Ovary (tissue), 9 donors: ENCODE data around the gene PHF2. TPM values are rescaled to one million over a fixed set of nuclear protein-coding genes. Genes with fewer than 3 reads are reported as not detected.

ENCODE experiments used
- DNase-seq, 5 donors: peaks; one replicate each; pipeline ENCODE4 v3.0.0-alpha.2; 2019 to 2020
- H3K27ac ChIP-seq, 2 donors: fragments of 200-600 bp; one replicate each; pipeline versions ENCODE4 v1.5.1 to v1.8.0; 2019 to 2022
- H3K27me3 ChIP-seq: fragments of 200-600 bp; one replicate; pipeline ENCODE4 v1.8.0; 2022
- H3K36me3 ChIP-seq: fragments of 200-600 bp; sonication (generic); one replicate; pipeline ENCODE4 v1.5.1; 2019
- H3K4me1 ChIP-seq: one replicate; pipeline ENCODE4 v1.8.1; 2013; ENCODE audit warnings: mild to moderate bottlenecking, moderate library complexity; ENCODE audit not compliant: insufficient read depth
- H3K4me3 ChIP-seq: fragments of 200-600 bp; sonication (generic); one replicate; pipeline ENCODE4 v1.5.1; 2017
- H3K9me3 ChIP-seq, 2 donors: fragments of 200-600 bp in 1 of 2; sonication (generic) in 1 of 2; one replicate each; pipeline versions ENCODE4 v1.5.1 to v1.8.1; 2013 to 2019; ENCODE audit warnings: mild to moderate bottlenecking in 1 of 2, moderate library complexity in 1 of 2
- EP300 ChIP-seq: sonication (generic); formaldehyde crosslinking; IDR thresholded peaks from one replicate; pipeline ENCODE4 v1.6.1; 2017; ENCODE audit warnings: antibody characterized with exemption
- POLR2A ChIP-seq: fragments of 450-650 bp; IDR thresholded peaks from one replicate; pipeline ENCODE4 v1.6.1; 2017; ENCODE audit warnings: antibody characterized with exemption, mild to moderate bottlenecking, moderate library complexity
- WGBS, 3 donors: extraction: QIAGEN DNeasy Blood & Tissue Kit in 1 of 3; methylation state at CpG; one replicate each; pipeline versions ENCODE4 v1.1.5 to v1.1.7; 2013 to 2017; 5-methylcytosine and 5-hydroxymethylcytosine counted together
- intact Hi-C, 4 donors: fragments of 100-400 bp; cut with DNase I; formaldehyde crosslinking; loops; one replicate each; pipeline versions ENCODE4 v1.11.0 to v1.15.1; 2022 to 2023
- polyA plus RNA-seq, 2 donors: library from polyadenylated mRNA; stranded (reverse); fragments of 200-250 nt in 1 of 2; fragments of 350-450 nt in 1 of 2; fragmentation: Illumina TruSeq in 1 of 2; extraction: RNeasy Lipid Tissue Mini Kit (QIAGEN cat#74804) in 1 of 2; gene quantifications; one replicate each; pipeline ENCODE4 v1.2.3, GENCODE V29; 2013 to 2014
- total RNA-seq, 7 donors: library from RNA; depleted of rRNA in 2 of 7; stranded (reverse); fragments of >200 nt in 2 of 7; fragmentation: NEBNext Ultra II Directional in 3 of 7; extraction: Animal tissue kit (Norgen Biotek cat#: 25700) in 3 of 7; gene quantifications; one replicate each; pipeline versions ENCODE4 v1.1.0 to v1.2.4, GENCODE V29; 2016 to 2023
- TF ChIP-seq, protein P1 (sequence below), 3 donors: fragments of 450-650 bp in 2 of 3; fragments of 200-600 bp in 1 of 3; IDR thresholded peaks; one replicate each; pipeline versions ENCODE4 v1.5.1 to v1.8.0; 2016 to 2022; ENCODE audit warnings: antibody characterized with exemption in 3 of 3, mild to moderate bottlenecking in 1 of 3
- donor health status: DM: no; HTN: no; CAD: no; lungs with moderate emphysema.
- donor health status: DM: no; HTN: no; CAD: no.
- donor health status: Bipolar disorder and iron deficiency.
- donor health status: DM: yes; HTN: yes; CAD: no.
- donor health status: DM: no; HTN: no; CAD: no.
- donor health status: DM: yes; HTN: yes; CAD: no.

Gene PHF2
- total and polyA plus RNA-seq, 9 donors = 20.3 to 50.1 (median 39.7) TPM

DNA sequence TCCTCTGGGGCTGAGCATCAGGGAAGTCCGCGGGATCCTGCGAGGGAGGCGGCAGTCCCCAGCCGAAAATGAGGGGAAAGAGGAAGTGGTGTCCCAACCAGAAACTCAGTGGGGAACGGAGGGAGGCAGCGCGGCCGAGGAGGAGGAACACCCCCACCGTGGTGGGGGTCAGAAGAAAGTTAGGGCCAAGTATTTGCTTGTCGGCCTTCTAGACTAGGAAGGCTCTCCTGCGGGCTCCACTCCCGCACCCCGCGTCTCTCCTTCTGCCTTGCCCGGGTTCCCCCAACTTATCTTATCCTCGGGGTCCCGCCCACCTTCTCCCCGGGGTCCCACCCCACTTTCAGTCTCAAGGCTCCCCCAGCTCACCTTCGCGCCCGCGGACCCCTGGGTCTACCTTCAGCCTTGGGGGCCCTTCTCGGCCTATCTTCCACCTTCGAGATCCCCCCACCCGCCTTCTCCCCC is 557 bp upstream of the PHF2 start:
- Histone ChIP-seq H3K4me3 (peak overlapping the region; percentile 90), H3K9me3 (no peaks in the 10 kb centered on the region), H3K36me3 (no peaks in the 10 kb centered on the region), H3K4me1 (peaks cover 4% of the 10 kb centered on the region), H3K27me3 (no peaks in the 10 kb centered on the region), H3K27ac (peak overlapping the region; percentile 88 to 92)
- peak; percentile 72 to 81 (median 80) for DNase-seq
- no peak for TF ChIP-seq POLR2A
- TF ChIP-seq EP300 = no peak
- TF ChIP-seq, protein P1, sequence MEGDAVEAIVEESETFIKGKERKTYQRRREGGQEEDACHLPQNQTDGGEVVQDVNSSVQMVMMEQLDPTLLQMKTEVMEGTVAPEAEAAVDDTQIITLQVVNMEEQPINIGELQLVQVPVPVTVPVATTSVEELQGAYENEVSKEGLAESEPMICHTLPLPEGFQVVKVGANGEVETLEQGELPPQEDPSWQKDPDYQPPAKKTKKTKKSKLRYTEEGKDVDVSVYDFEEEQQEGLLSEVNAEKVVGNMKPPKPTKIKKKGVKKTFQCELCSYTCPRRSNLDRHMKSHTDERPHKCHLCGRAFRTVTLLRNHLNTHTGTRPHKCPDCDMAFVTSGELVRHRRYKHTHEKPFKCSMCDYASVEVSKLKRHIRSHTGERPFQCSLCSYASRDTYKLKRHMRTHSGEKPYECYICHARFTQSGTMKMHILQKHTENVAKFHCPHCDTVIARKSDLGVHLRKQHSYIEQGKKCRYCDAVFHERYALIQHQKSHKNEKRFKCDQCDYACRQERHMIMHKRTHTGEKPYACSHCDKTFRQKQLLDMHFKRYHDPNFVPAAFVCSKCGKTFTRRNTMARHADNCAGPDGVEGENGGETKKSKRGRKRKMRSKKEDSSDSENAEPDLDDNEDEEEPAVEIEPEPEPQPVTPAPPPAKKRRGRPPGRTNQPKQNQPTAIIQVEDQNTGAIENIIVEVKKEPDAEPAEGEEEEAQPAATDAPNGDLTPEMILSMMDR (IDR thresholded peaks at IDR 0.05) = no peak
- 0 to 1% (median 0%) methylated on average over 26 of the region's 26 CpGs for WGBS, 3 donors
- intact Hi-C loops = loop anchor here in 1 of 4 donors (10.0 kb wide), 1 partner anchor 459 kb away; no protein-coding TSS in a partner anchor

DNA sequence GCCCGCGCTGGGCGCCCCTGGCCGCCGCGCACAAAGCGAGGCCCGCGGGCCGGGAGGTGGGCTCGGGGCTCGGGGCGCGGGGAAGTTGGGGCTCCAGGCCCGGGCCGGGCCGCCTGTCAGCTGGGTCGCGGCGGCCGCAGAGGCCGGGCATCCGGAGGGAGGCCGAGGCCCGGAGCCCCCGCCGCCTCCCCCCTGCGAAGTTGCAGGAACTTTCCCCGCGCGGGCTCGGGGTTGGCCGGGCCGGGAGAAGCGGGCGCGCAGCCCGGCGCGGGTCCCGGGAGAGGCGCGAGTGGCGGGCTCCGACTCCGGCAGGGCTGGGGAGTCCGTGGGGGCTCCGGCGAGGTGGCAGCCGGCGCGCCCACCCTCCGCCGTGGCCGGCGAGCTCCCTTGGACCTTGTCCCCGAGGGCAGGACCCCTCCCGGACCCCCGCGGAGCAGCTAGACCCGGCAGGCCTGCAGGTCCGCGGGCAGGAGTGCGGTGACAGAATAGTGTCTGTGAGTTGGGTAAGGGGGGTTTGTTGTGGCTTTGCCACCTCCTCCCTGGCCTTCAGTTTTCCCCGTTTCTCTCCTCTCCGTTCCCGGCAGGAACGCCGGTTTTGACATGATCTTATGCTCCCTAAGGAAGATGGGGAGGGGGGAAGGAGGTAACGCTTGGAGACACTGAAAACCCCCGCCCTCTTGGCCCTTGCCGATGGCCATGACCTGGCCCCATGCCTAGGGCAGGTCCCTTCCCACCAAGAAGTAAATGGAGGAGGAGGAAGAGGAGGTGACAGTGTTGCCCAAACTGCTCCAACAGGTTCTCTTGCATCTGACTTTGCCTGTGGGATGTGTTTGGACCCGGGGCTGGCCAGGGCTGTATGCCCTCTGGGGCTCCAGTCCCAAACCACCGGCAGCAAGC is 942 bp downstream of the PHF2 start:
- peak; percentile 41 to 74 (median 63) for DNase-seq
- TF ChIP-seq, protein P1 (IDR thresholded peaks at IDR 0.05) = no peak
- TF ChIP-seq EP300 (no peak), POLR2A (no peak)
- Histone ChIP-seq H3K27ac (peak overlapping the region; percentile 75 to 92), H3K36me3 (no peaks in the 10 kb centered on the region), H3K9me3 (no peaks in the 10 kb centered on the region), H3K4me1 (peaks cover 4% of the 10 kb centered on the region), H3K4me3 (peak overlapping the region; percentile 90), H3K27me3 (no peaks in the 10 kb centered on the region)
- intact Hi-C loops = loop anchor here in 1 of 4 donors (10.0 kb wide), 1 partner anchor 457 kb away; no protein-coding TSS in a partner anchor
- 1 to 2% (median 1%) methylated on average over 12 to 74 of the region's 74 CpGs for WGBS, 3 donors

DNA sequence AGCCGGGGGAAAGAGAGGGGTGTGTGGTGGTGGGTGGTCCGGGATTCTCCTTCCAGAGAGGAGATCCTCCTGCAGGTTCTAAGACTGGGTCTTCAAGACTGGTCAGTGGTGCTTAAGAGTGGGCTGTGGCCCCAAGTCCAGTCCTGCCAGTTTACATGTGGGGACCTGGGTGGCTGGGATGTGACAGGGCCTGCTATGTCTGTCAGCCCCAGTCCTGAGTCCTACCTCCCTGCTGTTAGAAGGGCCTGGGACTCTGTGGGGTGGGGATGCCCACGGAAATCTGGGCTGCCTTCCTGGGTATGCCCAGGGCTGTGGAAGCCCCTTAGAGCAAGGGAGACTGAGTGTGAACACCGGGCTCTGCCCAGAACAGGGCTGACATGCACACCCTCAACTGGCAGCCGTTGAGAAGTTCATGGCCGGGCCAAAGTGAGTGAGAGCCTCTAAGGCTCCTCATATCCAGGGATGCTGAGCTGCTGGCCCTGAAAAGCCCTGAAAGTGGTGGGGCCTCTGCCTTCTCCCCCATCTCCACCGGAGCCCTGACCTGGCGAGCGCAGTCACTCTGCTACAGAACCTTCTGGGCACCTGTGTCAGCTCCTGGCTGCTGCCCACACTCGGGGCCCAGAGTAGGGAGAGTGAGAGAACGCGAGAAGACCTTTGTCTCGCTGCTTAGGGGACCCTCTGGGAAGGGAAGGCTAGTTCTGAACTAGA is 1.7 kb downstream of the PHF2 start:
- peak overlapping the region; percentile 90 for H3K4me3 ChIP-seq
- TF ChIP-seq, protein P1 (IDR thresholded peaks at IDR 0.05) = no peak
- TF ChIP-seq POLR2A (no peak), EP300 (no peak)
- H3K9me3 ChIP-seq = no peaks in the 10 kb centered on the region
- peak overlapping the region in 1 of 2 donors; percentile 92 for H3K27ac ChIP-seq
- intact Hi-C loops = loop anchor here in 1 of 4 donors (10.0 kb wide), 1 partner anchor 457 kb away; no protein-coding TSS in a partner anchor
- H3K36me3 ChIP-seq = no peaks in the 10 kb centered on the region
- peak; percentile 34 to 59 (median 49) for DNase-seq
- H3K27me3 ChIP-seq = no peaks in the 10 kb centered on the region
- WGBS, 3 donors = 39 to 47% (median 41%) methylated on average over 13 of the region's 13 CpGs
- H3K4me1 ChIP-seq = peaks cover 4% of the 10 kb centered on the region

DNA sequence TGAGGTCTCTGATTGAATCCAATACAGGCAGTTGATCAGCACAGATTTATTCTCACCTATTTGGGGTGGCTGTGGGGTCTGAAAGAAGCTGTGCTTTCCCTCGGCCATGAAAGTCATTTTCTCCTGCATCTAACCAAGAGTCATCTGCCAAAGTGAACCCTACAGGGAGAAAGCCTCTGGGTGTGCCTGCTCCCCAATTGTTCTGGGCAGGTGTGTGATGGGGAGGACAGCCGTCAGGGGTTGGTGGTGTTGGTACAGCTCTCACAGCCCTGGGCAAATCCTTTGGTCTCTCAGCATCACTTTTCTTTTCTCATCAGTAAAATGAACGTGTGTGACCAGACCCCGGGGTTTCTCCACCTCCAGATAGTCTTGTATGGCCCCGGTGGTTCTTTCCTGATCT is 2.5 kb downstream of the PHF2 start:
- peak overlapping the region in 1 of 2 donors; percentile 92 for H3K27ac ChIP-seq
- 65 to 66% (median 66%) methylated on average over 5 of the region's 5 CpGs for WGBS, 3 donors
- H3K9me3 ChIP-seq = no peaks in the 10 kb centered on the region
- peak in 3 of 5 donors; percentile 7 to 12 (median 11) for DNase-seq
- H3K4me3 ChIP-seq = no peak overlapping the region
- peaks cover 4% of the 10 kb centered on the region for H3K4me1 ChIP-seq
- no peaks in the 10 kb centered on the region for H3K27me3 ChIP-seq
- intact Hi-C loops = loop anchor here in 1 of 4 donors (10.0 kb wide), 1 partner anchor 456 kb away; no protein-coding TSS in a partner anchor
- TF ChIP-seq, protein P1 (IDR thresholded peaks at IDR 0.05) = no peak
- TF ChIP-seq EP300 (no peak), POLR2A (no peak)
- no peaks in the 10 kb centered on the region for H3K36me3 ChIP-seq
